ENCODE data around the gene ARID1B. TPM values are rescaled to one million over a fixed set of nuclear protein-coding genes. Genes with fewer than 3 reads are reported as not detected.

The ARID1B gene
- total RNA-seq, 1 experiment from 2014 or later = 35.6 TPM

GRCh38 chr6:157012355-157012754 is 235.2 kb downstream of the ARID1B start:
- BruUV-seq (replicated peaks) = no TSS peak
- intact Hi-C loops (cut with micrococcal nuclease) = no loop called here
- POLR2A ChIA-PET = no interaction called here

More at GRCh38 chr6:157012355-157012754, 235.2 kb downstream of the ARID1B start:
- no peak overlapping the region for H3K4me2 ChIP-seq (ENCODE audit: low read length)
- 0 out of 2 replicates have a peak, but pooled peaks cover 3% of the 10 kb centered on the region for H3K79me2 ChIP-seq (ENCODE audit: insufficient read depth, low read length)
- ChIA-PET RAD21 (ENCODE audit: low non-redundant PET in 1 of 2, low total read pairs in 2 of 2, uncharacterized antibody in 2 of 2, unreplicated experiment in 2 of 2) (no interaction called here), CTCF (no interaction called here)
- no peaks in the 10 kb centered on the region for H4K20me1 ChIP-seq (ENCODE audit: insufficient read depth)
- no peaks in the 10 kb centered on the region for H3K27me3 ChIP-seq (ENCODE audit: insufficient read depth, low read length)
- ATAC-seq = no peak
- TF ChIP-seq CTCF (IDR thresholded peaks at IDR 0.05 in 2 of 3, conservative IDR thresholded peaks at IDR 0.05 in 1 of 3; ENCODE audit: borderline replicate concordance in 1 of 3, insufficient read depth in 1 of 3, low read depth in 2 of 3, low read length in 2 of 3) = 0 out of 6 replicates have a peak, but pooled peaks of 1 of the 3 experiments have one; percentile 12
- no peak for TF ChIP-seq REST (IDR thresholded peaks at IDR 0.05; ENCODE audit: low read depth)
- no peaks in the 10 kb centered on the region for H3K9me3 ChIP-seq (ENCODE audit: control insufficient read depth in 1 of 2, insufficient read depth in 1 of 2, low read depth in 1 of 2, low read length in 2 of 2)
- H2AFZ ChIP-seq (ENCODE audit: low read depth, low read length, poor library complexity, severe bottlenecking) = no peak overlapping the region
- no peak overlapping the region for H3K9ac ChIP-seq (ENCODE audit: low read length)
- DNase-seq (ENCODE audit: low read depth, low spot score) = no peak
- no peaks in the 10 kb centered on the region for H3K36me3 ChIP-seq (ENCODE audit: control insufficient read depth in 1 of 2, insufficient read depth in 2 of 2, low read length in 2 of 2)
- H3K27ac ChIP-seq (ENCODE audit: low read depth, low read length) = no peak overlapping the region
- H3K4me1 ChIP-seq (ENCODE audit: control insufficient read depth in 1 of 2, insufficient read depth in 2 of 2, low read length in 2 of 2) = no peaks in the 10 kb centered on the region
- H3K4me3 ChIP-seq (replicated peaks in 1 of 2; ENCODE audit: low read depth in 1 of 2, low read length in 2 of 2) = no peak overlapping the region
- H3K9me2 ChIP-seq (ENCODE audit: insufficient read depth) = 0 out of 2 replicates have a peak, but pooled peaks cover 3% of the 10 kb centered on the region
